ENCODE data around the gene TNFRSF14.
A peak's percentile ranks its signal among the peaks of the same experiment; 100 is the strongest.

TNFRSF14 gene

DNA sequence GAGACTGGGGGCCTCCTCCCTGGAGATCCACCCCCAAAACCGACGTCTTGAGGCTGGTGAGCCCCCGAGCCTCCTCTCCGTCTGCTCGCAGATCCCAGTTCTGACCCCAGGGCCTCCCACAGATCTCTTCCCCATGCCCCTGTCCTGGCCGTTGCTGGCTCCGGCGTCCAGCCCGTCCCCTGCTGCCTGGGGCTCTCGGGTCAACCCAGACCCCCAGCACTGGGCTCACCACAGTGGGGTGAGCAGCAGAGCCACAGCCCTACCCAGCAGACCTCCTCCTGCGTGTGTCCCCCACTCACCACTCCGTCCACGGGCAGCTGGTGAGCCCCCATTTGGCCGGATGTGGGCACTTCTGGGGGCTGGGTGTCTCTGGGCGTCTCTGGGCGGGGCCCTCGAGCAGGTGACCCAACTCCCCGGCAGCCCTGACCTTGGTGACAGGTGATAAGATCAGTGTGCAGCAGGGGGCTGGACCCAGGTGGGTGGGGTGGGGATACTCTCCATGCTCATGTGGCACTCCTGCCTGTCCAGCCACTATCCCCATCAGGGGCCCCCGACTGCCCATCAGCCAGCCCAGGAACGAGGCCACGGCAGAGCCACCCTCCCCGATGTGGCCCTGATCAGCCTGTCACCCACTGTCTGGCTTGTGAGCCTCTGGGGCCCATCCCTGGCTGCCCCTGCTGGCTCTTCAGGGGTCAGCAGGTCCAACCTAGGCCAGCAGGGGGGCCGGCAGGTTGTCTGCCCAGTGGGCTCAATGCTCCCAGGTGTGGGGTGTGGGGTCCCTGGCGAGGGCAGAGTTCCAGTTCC, 709 bp downstream of the TNFRSF14 start:
- peaks cover 35% of the 10 kb centered on the region for H3K36me3 Mint-ChIP-seq (ENCODE audit: insufficient read depth)
- no peaks in the 10 kb centered on the region for H3K9me3 Mint-ChIP-seq
- H3K4me1 Mint-ChIP-seq (ENCODE audit: low read depth in 2 of 2) = peaks cover 44 to 46% of the 10 kb centered on the region in 2 donors
- ATAC-seq (replicated peaks) (peak; percentile 15), DNase-seq (peak; percentile 22 to 32 (median 30))
- no peaks in the 10 kb centered on the region for H3K27me3 Mint-ChIP-seq
- H3K27ac Mint-ChIP-seq = peak overlapping the region; percentile 96 to 99
- H3K4me3 Mint-ChIP-seq = peak overlapping the region; percentile 93 to 98

- Mint-ChIP-seq H3K4me1 (ENCODE audit: low read depth in 2 of 2) (peaks cover 44 to 46% of the 10 kb centered on the region in 2 donors), H3K9me3 (no peaks in the 10 kb centered on the region), H3K27me3 (no peaks in the 10 kb centered on the region), H3K4me3 (peak overlapping the region; percentile 93 to 98), H3K36me3 (ENCODE audit: insufficient read depth) (peaks cover 35% of the 10 kb centered on the region), H3K27ac (peak overlapping the region; percentile 96 to 99)
- ATAC-seq (replicated peaks) (no peak), DNase-seq (no peak)
Measured at GRCh38 chr1:2557482-2558400, 1.6 kb downstream of the TNFRSF14 start.

GRCh38 chr1:2558420-2558819, 2.2 kb downstream of the TNFRSF14 start:
- Mint-ChIP-seq H3K27ac (peak overlapping the region; percentile 28 to 96), H3K4me3 (peak overlapping the region; percentile 93 to 98), H3K27me3 (no peaks in the 10 kb centered on the region), H3K4me1 (ENCODE audit: low read depth in 2 of 2) (peaks cover 44 to 46% of the 10 kb centered on the region in 2 donors), H3K36me3 (ENCODE audit: insufficient read depth) (peaks cover 35% of the 10 kb centered on the region), H3K9me3 (no peaks in the 10 kb centered on the region)
- no peak for DNase-seq
- no peak for ATAC-seq (replicated peaks)

DNA sequence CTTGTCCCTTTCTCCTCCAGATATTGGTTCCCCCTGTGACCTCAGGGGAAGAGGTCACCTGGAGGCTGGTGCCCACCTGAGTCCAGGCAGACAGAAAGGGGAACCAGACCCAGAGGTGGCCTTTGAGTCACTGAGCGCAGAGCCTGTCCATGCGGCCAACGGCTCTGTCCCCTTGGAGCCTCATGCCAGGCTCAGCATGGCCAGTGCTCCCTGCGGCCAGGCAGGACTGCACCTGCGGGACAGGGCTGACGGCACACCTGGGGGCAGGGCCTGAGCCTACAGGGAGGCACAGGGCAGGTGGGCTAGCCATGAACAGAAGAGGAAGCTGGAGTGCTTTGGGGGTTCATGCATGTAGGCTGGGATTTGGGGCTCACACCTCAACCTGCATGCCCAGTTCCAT, 2.7 kb downstream of the TNFRSF14 start:
- no peak for DNase-seq
- H3K27me3 Mint-ChIP-seq = no peaks in the 10 kb centered on the region
- peaks cover 41 to 44% of the 10 kb centered on the region in 2 donors for H3K4me1 Mint-ChIP-seq (ENCODE audit: low read depth in 2 of 2)
- H3K9me3 Mint-ChIP-seq = no peaks in the 10 kb centered on the region
- peak overlapping the region; percentile 93 to 98 for H3K4me3 Mint-ChIP-seq
- peaks cover 35% of the 10 kb centered on the region for H3K36me3 Mint-ChIP-seq (ENCODE audit: insufficient read depth)
- ATAC-seq (replicated peaks) = no peak
- peak overlapping the region; percentile 28 to 96 for H3K27ac Mint-ChIP-seq

DNA sequence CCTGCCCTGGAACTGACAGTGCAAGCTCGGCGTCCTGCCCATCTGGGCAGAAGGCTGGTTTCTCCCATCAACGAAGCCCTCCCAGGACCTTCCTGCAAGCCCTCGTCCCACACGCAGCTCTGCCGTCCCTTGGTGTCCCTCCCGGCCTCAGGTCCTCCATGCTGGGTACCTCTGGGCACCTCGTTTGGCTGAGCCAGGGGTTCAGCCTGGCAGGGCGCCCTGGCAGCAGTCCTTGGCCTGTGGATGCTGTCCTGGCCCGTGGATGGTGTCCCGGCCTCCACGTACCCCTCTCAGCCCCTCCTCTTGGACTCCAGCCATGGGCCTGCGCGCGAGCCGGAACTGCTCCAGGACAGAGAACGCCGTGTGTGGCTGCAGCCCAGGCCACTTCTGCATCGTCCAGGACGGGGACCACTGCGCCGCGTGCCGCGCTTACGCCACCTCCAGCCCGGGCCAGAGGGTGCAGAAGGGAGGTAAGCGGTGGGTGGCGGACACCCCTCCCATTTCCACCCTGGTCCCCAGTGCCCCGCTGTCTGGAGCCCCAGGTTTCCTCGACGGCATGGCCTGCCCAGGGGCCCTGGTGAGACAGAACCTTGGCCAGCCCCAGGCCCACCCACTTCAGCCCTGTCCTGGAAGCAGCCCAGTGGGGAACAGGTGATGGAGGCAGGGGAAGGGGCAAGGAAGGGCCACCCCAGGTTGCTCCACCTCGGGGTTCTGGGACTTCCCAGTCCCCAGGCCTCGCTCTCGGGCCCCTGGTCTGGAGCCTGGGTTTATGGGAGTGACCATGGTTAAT, 3.5 kb downstream of the TNFRSF14 start:
- Mint-ChIP-seq H3K4me1 (ENCODE audit: low read depth in 2 of 2) (peaks cover 34 to 35% of the 10 kb centered on the region in 2 donors), H3K27me3 (no peaks in the 10 kb centered on the region), H3K27ac (no peak overlapping the region), H3K36me3 (ENCODE audit: insufficient read depth) (peaks cover 31% of the 10 kb centered on the region), H3K4me3 (no peak overlapping the region), H3K9me3 (no peaks in the 10 kb centered on the region)
- ATAC-seq (replicated peaks) = no peak
- no peak for DNase-seq

GRCh38 chr1:2560299-2561073, 4.3 kb downstream of the TNFRSF14 start:
- H3K27ac Mint-ChIP-seq = peak overlapping the region; percentile 29 to 39
- H3K36me3 Mint-ChIP-seq (ENCODE audit: insufficient read depth) = peaks cover 30% of the 10 kb centered on the region
- no peak for ATAC-seq (replicated peaks)
- H3K27me3 Mint-ChIP-seq = no peaks in the 10 kb centered on the region
- peaks cover 27 to 29% of the 10 kb centered on the region in 2 donors for H3K4me1 Mint-ChIP-seq (ENCODE audit: low read depth in 2 of 2)
- no peaks in the 10 kb centered on the region for H3K9me3 Mint-ChIP-seq
- DNase-seq = no peak
- no peak overlapping the region for H3K4me3 Mint-ChIP-seq

GRCh38 chr1:2561446-2561845, 5.3 kb downstream of the TNFRSF14 start:
- H3K27me3 Mint-ChIP-seq = no peaks in the 10 kb centered on the region
- peak overlapping the region; percentile 29 to 39 for H3K27ac Mint-ChIP-seq
- H3K9me3 Mint-ChIP-seq = no peaks in the 10 kb centered on the region
- H3K36me3 Mint-ChIP-seq (ENCODE audit: insufficient read depth) = peaks cover 22% of the 10 kb centered on the region
- no peak overlapping the region for H3K4me3 Mint-ChIP-seq
- H3K4me1 Mint-ChIP-seq (ENCODE audit: low read depth in 2 of 2) = peaks cover 19 to 24% of the 10 kb centered on the region in 2 donors
- ATAC-seq (replicated peaks) = no peak
- DNase-seq = no peak

GRCh38 chr1:2561898-2562895, 6.0 kb downstream of the TNFRSF14 start:
- no peak overlapping the region for H3K4me3 Mint-ChIP-seq
- H3K4me1 Mint-ChIP-seq (ENCODE audit: low read depth in 2 of 2) = peaks cover 16 to 20% of the 10 kb centered on the region in 2 donors
- H3K27me3 Mint-ChIP-seq = no peaks in the 10 kb centered on the region
- H3K27ac Mint-ChIP-seq = peak overlapping the region in 1 of 2 donors; percentile 29
- H3K9me3 Mint-ChIP-seq = no peaks in the 10 kb centered on the region
- peaks cover 17% of the 10 kb centered on the region for H3K36me3 Mint-ChIP-seq (ENCODE audit: insufficient read depth)
- no peak for DNase-seq
- ATAC-seq (replicated peaks) = peak; percentile 44

DNA sequence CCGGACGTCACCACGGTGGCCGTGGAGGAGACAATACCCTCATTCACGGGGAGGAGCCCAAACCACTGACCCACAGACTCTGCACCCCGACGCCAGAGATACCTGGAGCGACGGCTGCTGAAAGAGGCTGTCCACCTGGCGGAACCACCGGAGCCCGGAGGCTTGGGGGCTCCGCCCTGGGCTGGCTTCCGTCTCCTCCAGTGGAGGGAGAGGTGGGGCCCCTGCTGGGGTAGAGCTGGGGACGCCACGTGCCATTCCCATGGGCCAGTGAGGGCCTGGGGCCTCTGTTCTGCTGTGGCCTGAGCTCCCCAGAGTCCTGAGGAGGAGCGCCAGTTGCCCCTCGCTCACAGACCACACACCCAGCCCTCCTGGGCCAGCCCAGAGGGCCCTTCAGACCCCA, 7.0 kb downstream of the TNFRSF14 start:
- DNase-seq = no peak
- Mint-ChIP-seq H3K9me3 (no peaks in the 10 kb centered on the region), H3K4me1 (ENCODE audit: low read depth in 2 of 2) (peaks cover 10 to 13% of the 10 kb centered on the region in 2 donors), H3K27ac (peak overlapping the region in 1 of 2 donors; percentile 82), H3K4me3 (no peak overlapping the region), H3K27me3 (no peaks in the 10 kb centered on the region), H3K36me3 (ENCODE audit: insufficient read depth) (peaks cover 17% of the 10 kb centered on the region)
- no peak for ATAC-seq (replicated peaks)

DNA sequence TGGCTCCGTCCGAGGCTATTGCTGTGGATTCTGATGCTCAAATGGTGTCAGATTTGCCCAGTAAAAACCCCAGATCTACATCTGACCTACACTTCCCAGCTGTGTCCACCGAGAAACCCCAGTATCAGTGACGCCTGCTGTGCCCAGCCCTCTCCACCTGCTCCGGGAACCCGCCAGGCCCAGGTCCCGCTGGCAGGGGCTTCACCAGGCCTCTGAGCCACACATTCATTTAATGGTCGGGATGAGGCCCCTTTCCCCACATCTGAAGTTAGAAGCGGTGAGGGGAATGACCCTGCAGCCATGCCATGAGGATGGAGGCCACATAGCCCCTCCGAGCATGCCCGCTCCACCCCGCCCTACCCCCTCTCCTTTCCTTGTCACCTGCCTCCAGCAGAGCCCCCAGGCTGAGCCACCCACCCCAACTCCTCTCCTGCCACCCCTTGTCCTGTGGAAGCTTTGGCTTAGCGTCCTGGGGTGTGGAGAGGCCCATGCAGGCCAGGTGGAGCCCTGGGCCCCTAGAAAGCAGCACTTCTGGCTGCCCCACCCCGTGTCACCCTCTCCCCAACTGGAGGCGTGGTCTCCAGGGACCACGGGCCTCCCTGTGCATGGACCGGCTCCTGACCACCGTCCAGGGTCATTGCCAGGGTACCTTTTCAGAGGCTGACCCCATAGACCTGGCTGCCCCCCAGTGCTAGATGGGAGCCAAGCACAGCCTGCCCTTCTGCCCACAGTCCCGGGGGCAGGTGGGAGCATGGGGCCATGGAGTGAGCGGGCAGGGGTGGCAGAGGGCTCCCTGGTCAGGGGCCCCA, 8.0 kb downstream of the TNFRSF14 start:
- Mint-ChIP-seq H3K36me3 (ENCODE audit: insufficient read depth) (peaks cover 10% of the 10 kb centered on the region), H3K27ac (peak overlapping the region; percentile 54 to 82), H3K4me3 (no peak overlapping the region), H3K9me3 (no peaks in the 10 kb centered on the region), H3K4me1 (ENCODE audit: low read depth in 2 of 2) (peaks cover 6 to 8% of the 10 kb centered on the region in 2 donors), H3K27me3 (no peaks in the 10 kb centered on the region)
- DNase-seq (no peak), ATAC-seq (replicated peaks) (no peak)

DNA sequence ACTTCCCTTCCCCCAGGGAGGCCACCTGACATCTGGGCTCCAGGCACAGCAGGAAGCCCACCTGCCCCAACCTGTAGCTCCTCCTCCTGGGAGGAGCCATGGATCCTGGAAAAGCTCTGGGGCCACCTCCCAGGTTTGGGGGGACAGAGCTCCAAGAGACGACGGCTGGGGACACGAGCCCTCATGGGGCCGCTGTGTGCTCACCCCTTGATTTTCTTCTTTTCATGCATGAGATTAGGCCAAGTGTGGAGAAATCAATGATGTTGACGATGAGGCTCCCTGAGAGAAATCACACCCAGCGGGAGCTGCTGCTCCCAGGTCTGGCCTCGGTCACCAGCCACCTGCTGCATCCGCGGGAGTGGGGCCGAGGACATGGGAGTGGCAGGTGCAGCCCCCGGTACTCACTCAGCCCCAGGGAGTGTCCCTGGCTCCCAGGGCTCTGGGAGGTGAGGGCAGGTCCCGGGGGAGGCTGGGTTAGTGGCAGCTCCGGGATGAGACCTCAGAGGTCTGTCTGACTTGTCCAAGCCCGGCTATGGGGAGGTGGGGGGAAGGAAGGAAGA, 8.7 kb downstream of the TNFRSF14 start:
- Mint-ChIP-seq H3K36me3 (ENCODE audit: insufficient read depth) (peaks cover 3% of the 10 kb centered on the region), H3K9me3 (no peaks in the 10 kb centered on the region), H3K27ac (peak overlapping the region; percentile 54 to 82), H3K4me3 (no peak overlapping the region), H3K27me3 (no peaks in the 10 kb centered on the region), H3K4me1 (ENCODE audit: low read depth in 2 of 2) (peaks cover 6 to 8% of the 10 kb centered on the region in 2 donors)
- no peak for DNase-seq
- no peak for ATAC-seq (replicated peaks)

Data from effector memory CD8-positive, alpha-beta T cell (primary cell).